ENCODE data around the gene RXRA. TPM values are rescaled to one million over a fixed set of nuclear protein-coding genes. Genes with fewer than 3 reads are reported as not detected.

Gene RXRA
- total and polyA plus RNA-seq, 2 experiments from 2014 or later: 32.9 to 46.1 TPM

- no peak for DNase-seq (ENCODE audit: low read depth in 1 of 2, low spot score in 1 of 2)
- Histone ChIP-seq H3K9me3 (ENCODE audit: low read depth) (no peaks in the 10 kb centered on the region), H3K4me3 (no peak overlapping the region), H3K27ac (no peak overlapping the region), H3K27me3 (no peaks in the 10 kb centered on the region), H3K36me3 (no peaks in the 10 kb centered on the region), H3K4me1 (ENCODE audit: low read depth) (no peaks in the 10 kb centered on the region)
- no peak for TF ChIP-seq CTCF (IDR thresholded peaks at IDR 0.05; ENCODE audit: low read depth, low read length)
These were observed 137.0 kb downstream of the RXRA start for GRCh38 chr9:134463280-134463679.

GRCh38 chr9:134466869-134467616 is 140.8 kb downstream of the RXRA start:
- H3K4me1 ChIP-seq (ENCODE audit: low read depth): no peaks in the 10 kb centered on the region
- no peaks in the 10 kb centered on the region for H3K27me3 ChIP-seq
- H3K9me3 ChIP-seq (ENCODE audit: low read depth): no peaks in the 10 kb centered on the region
- H3K36me3 ChIP-seq: no peaks in the 10 kb centered on the region
- no peak for TF ChIP-seq CTCF (IDR thresholded peaks at IDR 0.05; ENCODE audit: low read depth, low read length)
- H3K4me3 ChIP-seq: no peak overlapping the region
- peak in 1 of 2 donors; percentile 69 for DNase-seq (ENCODE audit: low read depth in 1 of 2, low spot score in 1 of 2)
- no peak overlapping the region for H3K27ac ChIP-seq

- Histone ChIP-seq H3K4me3 (no peak overlapping the region), H3K4me1 (ENCODE audit: low read depth) (no peaks in the 10 kb centered on the region), H3K27me3 (no peaks in the 10 kb centered on the region), H3K9me3 (ENCODE audit: low read depth) (no peaks in the 10 kb centered on the region), H3K27ac (no peak overlapping the region), H3K36me3 (no peaks in the 10 kb centered on the region)
- no peak for TF ChIP-seq CTCF (IDR thresholded peaks at IDR 0.05; ENCODE audit: low read depth, low read length)
- DNase-seq (ENCODE audit: low read depth in 1 of 2, low spot score in 1 of 2): no peak
These were observed 142.1 kb downstream of the RXRA start for GRCh38 chr9:134468358-134468757.

GRCh38 chr9:134469041-134469875 is 143.0 kb downstream of the RXRA start:
- Histone ChIP-seq H3K4me1 (ENCODE audit: low read depth) (no peaks in the 10 kb centered on the region), H3K36me3 (no peaks in the 10 kb centered on the region), H3K27ac (no peak overlapping the region), H3K9me3 (ENCODE audit: low read depth) (no peaks in the 10 kb centered on the region), H3K4me3 (no peak overlapping the region), H3K27me3 (no peaks in the 10 kb centered on the region)
- no peak for TF ChIP-seq CTCF (IDR thresholded peaks at IDR 0.05; ENCODE audit: low read depth, low read length)
- DNase-seq (ENCODE audit: low read depth in 1 of 2, low spot score in 1 of 2): peak in 1 of 2 donors; percentile 68

GRCh38 chr9:134472256-134472655 is 146.0 kb downstream of the RXRA start:
- no peak for DNase-seq (ENCODE audit: low read depth in 1 of 2, low spot score in 1 of 2)
- no peak overlapping the region for H3K27ac ChIP-seq
- H3K27me3 ChIP-seq: no peaks in the 10 kb centered on the region
- TF ChIP-seq CTCF (IDR thresholded peaks at IDR 0.05; ENCODE audit: low read depth, low read length): no peak
- H3K4me1 ChIP-seq (ENCODE audit: low read depth): no peaks in the 10 kb centered on the region
- no peaks in the 10 kb centered on the region for H3K36me3 ChIP-seq
- no peaks in the 10 kb centered on the region for H3K9me3 ChIP-seq (ENCODE audit: low read depth)
- H3K4me3 ChIP-seq: no peak overlapping the region

All from cardiac muscle cell (in vitro differentiated cells and primary cell).